A172 (cell line): ENCODE measurements around the gene CKS2. TPM values are rescaled to one million over a fixed set of nuclear protein-coding genes. Genes with fewer than 3 reads are reported as not detected.
"Not testable (repeated sequence)": the region's sequence is repeated elsewhere in the genome, so short reads cannot be mapped to it uniquely, and the experiment has no call there.

ENCODE experiments used
- DNase-seq: peaks from one replicate; pipeline ENCODE4 v3.0.0-alpha.2; 2015; ENCODE audit warnings: low spot score
- total RNA-seq: library from RNA; depleted of rRNA; stranded (reverse); fragments of >200 nt; shearing (Covaris generic); gene quantifications from 2 replicates; pipeline ENCODE4 v1.2.3, GENCODE V29; 2014

CKS2 gene
- total RNA-seq, 1 experiment from 2014 or later = 446 TPM

DNA sequence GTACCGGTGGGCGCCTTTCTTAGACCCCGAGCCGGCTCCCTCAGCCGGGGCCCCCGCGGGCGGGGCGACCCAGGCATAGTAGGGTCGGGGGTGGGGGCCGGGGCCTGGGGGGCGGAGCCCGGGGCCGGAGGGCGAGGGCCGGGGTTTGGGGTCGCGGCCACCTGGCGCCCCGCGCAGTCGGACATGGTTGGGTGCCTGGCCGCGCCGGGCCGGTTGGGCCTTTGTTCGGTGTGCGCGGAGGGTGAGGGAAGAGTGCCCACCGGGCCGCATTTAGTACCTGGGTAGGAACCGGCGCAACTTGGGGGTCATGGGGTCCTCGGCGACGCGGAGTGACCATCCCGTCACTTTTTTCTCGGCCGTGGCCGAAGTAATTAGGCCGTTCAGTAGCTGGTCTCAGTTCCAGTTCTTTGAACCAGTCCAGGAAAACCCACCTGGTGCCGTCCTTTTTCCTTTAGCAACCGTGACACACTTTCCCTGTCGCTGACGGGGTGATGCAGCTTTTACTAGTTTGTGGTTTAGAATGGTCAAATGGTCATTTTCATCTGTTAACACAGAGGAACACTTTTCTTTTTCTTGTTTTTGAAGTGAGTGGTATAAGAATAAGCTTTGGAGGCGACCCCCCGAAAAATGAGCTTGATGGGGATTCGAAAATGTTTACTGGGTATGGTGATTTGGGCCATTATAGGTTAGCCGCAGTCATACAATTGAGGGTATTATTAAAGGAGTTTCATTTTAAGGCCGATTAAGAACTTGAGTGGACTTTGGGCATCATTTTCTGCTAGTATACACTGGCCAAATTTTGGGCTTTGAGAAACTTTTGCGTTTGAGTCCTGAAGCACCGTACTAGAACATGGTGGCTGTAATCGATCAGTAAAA, 589 bp downstream of the CKS2 start:
- no peak for DNase-seq

DNA sequence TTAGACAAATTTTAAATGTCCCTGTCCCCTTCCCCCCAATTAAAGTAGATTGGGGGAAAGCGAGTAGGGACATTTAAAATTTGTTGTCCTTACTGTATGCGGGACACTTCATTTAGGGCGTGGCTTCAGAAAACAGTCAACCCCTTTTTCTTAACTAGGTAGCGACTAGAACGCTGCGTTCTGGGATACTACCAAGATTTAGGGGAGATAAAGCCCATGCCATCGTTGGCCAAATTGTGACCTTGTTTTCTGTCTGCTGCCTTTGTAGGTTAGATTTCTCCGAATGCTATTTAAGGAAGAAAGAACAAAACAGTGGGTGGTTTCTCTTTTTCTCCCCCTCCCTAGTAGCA, 1.2 kb downstream of the CKS2 start:
- peak; percentile 52 for DNase-seq

DNA sequence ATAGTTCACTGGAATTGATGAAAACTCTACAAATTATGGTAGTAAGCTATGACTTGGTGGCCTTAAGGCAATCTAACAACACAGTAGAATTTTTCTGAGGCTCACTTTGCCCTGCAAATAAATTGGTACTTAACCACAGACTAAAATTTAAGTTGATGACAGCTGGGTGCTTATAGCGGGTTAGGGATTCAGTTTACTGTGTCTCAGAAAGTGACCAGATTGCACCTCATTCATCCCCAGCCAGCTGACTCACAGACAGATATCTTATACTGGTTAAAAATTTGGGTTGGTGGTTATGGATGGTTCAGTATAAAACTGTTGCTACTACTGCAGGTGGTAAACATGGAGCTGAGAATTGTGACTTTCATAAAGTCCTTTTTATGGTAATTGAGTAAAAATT, 2.8 kb downstream of the CKS2 start:
- DNase-seq = no peak

DNA sequence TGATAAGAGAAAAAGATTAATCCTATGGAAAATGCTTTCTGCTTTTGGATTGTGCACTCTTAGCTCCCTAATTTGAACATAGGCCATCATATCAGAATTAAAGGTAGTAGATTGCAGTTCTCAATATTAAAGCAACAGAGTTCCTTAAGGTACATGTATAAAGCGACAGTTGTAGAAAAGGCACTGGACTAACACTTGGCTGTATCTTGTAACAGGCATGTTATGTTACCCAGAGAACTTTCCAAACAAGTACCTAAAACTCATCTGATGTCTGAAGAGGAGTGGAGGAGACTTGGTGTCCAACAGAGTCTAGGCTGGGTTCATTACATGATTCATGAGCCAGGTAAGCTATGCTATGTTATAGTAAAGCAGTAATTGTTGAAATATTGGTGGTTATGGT, 4.0 kb downstream of the CKS2 start:
- DNase-seq = no peak

DNA sequence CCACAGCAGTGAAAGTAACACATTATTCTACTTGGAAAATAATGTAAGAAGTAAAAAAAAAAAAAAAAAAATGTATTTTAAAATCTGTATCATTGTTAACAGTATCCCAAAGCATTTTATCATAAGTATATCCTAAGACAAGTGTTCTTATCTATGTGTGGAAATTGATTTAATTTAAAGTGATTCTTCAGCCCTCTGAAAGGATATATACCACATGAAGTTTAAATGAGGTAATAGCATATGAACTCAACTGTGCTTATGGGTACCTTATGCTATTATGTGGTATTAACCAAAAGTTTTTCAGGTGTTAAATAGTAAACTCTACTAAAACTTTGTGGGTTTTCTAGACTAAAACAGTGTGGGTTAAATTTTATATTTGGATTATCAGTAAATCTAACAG, 4.5 kb downstream of the CKS2 start:
- no peak for DNase-seq

DNA sequence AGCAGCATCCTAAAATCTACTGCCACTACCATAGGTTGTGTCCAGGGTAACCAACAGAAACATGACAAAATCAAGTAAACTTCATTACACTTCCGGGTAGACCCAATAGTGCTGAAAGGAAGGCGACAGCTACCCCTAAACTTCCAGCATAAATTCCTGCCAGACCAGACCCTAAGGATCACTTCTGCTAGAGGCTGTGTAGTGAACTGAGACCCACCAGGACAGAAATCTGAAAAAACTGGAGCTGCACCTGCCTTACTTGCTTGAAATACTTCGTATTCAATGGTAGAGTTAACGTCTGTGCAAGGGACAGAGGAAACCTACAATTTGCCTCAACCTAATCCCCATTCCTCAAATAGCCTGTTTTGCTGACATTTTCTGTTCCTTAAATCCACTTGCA, 6.3 kb downstream of the CKS2 start:
- DNase-seq = no peak

DNA sequence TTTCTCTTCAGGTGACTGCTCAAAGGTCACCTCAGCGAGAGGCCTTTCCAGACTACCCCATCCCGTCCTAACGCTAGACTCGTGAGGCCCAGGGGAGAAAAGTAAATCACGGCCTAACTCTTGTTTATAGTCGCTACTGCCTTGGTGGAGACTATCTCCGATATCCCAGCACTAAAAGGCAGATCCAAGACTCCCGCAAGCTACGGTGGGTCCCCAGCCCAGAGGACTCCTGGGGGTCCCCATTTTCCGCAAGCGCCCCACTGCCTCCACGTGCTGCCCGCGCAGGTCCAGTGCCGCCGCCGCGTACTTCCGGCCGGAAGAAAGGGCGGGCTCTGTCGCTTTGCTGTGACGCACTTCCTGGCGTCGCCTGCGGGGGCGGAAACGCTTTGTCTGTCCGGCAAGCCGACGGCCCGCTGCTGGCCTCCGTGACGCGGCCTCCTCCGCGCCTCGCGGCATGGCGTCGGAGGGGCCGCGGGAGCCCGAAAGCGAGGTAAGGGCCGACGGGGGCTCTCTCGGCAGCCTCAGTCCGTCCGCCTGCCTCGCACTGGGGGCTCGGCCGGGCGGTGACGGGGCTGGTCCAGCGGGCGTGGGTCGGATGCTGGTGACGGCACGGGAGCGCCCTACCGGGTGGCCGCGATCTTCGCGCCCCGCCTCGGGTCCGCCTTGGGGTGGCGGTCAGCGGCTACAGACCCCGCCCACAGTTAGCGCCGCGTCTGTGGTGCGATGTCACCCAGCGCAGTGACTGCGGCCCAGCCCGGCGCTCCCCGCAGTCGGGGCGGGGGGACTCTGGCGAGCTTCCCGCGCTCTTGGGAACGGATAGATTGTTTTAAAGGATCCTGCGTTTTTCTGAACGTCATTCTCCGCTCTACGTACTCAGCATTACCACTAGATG, 7.4 kb downstream of the CKS2 start, which contains the start of gene SECISBP2:
SECISBP2 (plus strand) TSS at position 378 of the 892 bp plus-strand sequence; CDS start at position 455, 77 bp downstream.
- peak; percentile 97 for DNase-seq

DNA sequence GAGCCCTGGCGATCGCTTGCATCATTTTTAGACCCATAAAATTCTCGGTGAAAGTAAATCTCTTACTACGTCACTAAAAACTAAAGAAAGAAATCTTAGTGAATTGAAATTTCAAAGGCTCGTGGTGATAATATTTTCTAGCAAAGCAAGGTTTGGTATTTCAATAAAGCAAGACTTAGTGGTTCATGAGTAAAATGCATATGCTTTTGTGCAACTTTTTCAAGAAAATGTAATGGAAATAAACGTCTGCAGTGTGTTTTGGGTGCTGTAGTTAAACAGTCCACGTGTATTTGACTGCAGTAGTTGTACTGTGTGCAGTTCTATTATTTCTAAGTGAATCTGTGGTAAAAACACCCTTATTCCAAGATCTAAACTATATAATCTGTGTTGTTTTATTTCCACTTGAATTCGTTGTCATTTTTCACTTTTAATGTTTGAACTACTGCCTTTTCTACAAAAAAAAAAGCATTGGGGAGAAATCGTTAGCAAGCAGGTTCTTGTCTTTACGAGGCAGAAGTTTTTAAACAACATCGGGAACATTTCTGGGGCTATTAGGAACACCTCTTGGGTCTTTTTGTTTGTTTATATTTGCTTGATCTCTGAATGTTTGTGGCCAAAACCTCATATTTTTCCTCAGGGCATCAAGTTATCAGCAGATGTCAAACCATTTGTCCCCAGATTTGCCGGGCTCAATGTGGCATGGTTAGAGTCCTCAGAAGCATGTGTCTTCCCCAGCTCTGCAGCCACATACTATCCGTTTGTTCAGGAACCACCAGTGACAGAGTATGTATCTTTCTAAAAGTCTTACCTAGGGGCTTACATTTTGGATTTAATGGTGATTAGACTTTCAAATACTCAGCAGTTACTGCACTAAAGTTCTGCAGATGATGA, 8.3 kb downstream of the CKS2 start:
- DNase-seq = no peak

DNA sequence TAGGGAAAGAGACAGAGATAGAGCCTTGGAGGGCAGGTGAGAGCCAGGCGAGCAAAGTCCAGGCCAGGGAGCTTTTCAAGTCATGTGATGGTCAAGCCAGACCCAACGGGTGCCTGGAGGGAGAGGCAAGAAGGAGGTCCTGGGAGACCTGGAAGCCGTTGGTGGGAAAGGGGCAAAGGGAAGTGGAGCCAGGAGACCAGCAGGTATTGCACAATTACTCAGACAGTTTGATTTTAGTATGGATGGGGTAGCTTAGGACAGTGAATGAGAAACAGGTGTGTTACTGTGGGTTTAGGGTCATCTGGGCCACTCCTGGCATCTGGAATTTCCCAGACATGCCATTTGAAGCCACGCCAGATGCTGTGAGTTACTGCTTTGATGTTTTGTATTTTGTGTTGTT, 12.4 kb downstream of the CKS2 start:
- DNase-seq = no peak

DNA sequence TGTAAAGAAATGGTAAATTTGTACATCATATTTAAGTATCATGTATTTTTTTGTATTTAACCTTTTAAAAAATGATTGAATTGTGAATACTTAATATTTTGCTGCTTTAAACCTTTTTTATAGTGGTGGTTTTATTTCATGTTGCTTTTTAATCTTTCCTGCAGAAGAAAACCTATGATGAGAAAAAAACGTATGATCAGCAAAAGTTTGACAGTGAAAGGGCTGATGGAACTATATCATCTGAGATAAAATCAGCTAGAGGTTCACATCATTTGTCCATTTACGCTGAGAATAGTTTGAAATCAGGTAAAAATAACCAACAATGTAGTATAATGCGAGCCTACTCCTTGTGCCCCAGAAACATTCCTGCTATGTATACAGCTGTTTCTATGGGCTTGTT, 14.7 kb downstream of the CKS2 start:
- DNase-seq = no peak

DNA sequence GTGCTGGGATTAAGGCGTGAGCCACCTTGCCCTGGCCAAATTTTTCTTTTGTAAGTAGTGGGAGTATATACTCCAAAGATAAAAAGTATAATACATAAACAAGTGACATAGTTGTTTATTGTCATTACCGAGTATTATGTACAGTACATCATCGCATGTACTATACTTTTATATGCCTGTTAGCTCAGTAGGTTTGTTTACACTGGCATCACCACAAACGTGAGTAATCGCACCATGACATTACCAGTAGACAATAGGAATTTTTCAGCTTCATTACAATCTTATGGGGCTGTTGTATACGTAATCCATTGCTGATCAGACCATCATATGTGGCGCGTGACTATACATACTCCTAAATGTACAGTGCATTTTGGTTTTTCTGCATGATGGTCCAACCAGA, 17.1 kb downstream of the CKS2 start:
- DNase-seq = peak; percentile 44

DNA sequence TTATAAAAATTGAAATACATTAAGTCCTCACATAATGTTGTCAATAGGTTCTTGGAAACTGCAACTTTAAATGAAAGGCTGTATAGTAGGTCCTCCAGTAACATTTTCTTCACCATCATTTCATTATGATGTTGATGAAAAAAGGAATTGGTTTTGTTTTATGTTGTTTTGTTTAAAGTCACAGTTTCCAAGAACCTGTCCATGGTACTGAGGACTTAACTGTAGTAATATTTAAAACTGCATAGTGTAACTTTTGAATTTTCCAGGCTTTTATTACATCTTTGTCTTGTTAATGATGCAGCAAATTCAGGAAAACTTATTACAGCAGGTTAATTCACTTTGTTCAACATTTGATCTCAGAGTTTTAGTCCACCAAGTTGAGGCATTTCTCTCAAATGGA, 18.9 kb downstream of the CKS2 start:
- no peak for DNase-seq

DNA sequence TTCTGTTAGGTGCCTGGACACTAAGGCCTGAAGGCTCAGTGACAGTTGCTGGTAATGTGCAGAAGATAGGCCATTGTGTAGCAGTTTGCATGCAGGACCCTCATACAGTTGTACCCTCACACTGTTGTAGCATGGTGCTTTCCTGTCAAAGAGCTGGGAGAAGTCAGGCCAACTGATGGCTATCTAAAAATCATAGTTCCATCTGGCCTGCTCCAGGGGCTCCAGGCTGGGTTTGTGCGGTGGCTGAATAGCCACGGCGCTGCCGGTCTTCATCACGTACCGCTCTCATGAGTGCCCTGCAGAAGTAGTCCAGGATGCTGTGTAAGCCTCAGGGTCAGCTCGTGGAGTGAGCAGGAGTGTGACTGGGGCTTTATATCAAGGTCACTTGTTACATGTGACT, 19.5 kb downstream of the CKS2 start:
- DNase-seq = no peak

DNA sequence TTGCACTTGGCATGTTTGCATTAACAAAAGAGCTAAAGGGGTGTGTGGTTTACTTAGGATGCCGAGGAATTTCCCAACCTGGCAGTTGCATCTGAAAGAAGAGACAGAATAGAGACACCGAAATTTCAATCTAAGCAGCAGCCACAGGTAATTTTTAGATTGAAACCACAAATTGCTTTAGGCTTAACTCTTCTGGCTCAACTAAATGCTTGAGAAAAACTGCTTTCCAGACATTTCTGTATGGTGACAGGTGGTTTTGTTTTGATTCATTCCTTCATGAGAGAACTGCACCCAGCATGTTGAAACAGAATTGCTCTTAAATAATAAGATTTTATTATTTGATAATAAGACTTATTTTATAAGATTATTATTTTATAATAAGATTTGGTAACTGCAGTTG, 28.8 kb downstream of the CKS2 start:
- DNase-seq = no peak

DNA sequence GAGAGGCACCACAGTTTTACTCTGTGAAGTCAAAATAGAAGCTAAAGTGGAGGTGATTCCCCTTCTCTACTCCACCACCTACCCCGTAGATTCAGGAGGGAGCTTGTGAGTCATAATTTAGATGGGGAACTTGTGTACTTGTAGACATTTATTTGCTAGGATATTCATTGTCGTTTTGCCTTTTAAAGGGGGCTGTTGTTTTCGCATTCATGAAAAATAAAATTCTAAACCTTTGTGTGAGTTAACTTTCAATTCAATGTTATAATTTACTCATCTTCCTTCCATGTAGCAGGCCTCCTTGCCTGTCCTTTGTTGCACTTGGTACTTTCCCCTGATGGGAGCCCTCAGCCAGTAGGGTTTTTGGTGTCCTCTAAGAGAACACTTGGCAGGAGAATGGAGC, 29.3 kb downstream of the CKS2 start:
- no peak for DNase-seq

DNA sequence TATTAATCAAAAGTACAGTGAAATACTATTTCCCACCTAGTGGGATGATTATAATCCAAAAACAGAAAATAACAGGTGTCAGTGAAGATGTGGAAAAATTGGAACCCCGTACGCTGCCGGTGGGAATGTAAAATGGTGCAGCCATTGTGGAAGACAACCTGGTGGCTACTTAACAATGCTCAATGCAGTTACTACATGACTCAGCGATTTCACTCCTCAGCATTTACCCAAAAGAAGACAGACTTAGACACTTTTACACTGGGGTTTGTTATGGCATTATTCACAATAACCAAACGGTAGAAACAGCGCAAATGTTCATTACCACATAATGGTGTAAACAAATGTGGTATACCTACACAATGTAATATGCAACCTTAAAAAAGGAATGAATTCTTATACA, 31.2 kb downstream of the CKS2 start:
- no peak for DNase-seq

DNA sequence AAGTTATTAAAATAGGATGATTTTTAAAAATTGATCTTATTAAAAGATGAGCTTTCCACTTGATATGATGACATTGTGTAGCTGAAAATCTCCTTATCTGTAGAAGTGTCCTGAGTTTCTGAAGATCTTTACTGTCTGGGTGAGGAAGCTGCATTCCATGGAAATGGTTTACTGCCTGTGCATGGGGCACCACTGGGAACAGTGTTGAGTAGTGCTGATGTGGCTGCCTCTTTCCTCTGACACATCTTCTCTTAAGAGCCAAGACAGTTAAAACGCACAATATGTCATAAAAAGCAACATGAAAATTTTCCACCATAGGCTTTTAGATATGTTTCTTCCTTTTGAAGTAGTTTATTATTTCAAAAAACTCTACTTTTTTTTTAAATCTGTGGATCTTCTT, 32.0 kb downstream of the CKS2 start:
- DNase-seq = no peak

DNA sequence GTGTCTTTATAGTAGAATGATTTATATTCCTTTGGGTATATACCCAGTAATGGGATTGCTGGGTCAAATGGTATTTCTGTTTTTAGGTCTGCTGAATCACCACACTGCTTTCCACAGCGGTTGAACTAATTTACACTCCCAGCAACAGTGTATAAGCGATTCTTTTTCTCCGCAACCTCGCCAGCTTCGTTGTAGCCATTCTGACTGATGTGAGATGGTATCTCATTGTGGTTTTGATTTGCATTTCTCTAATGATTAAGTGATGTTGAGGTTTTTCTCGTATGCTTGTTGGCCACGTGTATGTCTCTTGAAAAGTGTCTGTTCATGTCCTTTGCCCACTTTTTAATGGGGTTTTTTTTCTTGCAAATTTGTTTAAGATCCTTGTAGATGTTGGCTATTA, 32.8 kb downstream of the CKS2 start:
- DNase-seq = not testable (repeated sequence)

DNA sequence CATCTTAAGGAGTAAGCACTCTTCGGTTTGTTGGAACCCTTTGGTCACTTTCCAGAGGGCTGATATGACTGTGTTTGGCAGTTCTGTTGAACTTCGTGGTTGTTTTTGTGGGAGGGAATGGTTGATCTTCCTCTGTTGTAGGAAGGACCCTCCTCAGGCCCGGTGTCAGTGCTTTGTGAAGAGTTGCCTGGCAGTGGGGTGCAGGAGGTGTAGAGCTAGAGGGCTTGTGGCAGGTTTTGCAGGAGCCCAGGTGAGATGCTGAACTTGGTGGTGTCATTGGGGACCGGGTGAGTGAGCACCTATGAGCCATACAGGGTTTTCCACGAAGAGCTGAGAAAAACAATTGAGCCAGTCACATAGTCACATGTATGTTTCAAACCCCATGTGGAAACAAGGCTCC, 34.5 kb downstream of the CKS2 start:
- no peak for DNase-seq

DNA sequence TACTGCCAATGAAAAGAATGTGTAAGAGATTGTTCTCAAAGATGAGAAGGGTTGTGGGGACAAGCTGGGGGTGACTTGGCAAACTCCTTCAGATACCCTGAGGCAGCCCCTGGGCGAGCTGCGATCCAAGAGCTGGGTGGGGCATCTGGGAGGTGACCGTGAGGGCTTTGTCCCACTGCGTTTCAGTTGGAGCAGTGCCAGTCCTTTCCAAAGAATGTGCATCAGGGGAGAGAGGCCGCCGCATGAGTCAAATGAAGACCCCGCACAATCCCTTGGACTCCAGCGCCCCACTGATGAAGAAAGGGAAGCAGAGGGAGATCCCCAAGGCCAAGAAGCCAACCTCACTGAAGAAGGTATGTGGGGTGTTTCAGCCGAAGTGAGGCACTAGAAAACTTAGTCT, 35.7 kb downstream of the CKS2 start:
- no peak for DNase-seq

DNA sequence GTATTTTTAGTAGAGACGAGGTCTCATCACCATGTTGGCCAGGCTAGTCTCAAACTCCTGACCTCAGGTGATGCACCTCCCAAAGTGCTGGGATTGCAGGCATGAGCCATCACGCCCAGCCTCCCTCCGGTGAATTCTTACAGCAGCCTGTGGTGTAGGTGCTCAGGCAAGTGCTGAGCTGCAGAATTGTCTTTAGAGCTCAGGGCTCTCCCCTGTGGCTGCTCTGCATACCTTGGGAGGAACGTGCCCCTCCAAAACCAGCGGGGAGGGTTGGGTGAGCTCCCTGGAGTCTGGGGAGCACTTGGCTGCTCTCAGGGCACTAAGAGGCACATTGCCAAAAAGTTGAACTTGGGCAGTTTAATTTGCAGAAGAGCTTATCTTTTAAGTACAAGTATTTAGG, 36.7 kb downstream of the CKS2 start:
- DNase-seq = no peak

DNA sequence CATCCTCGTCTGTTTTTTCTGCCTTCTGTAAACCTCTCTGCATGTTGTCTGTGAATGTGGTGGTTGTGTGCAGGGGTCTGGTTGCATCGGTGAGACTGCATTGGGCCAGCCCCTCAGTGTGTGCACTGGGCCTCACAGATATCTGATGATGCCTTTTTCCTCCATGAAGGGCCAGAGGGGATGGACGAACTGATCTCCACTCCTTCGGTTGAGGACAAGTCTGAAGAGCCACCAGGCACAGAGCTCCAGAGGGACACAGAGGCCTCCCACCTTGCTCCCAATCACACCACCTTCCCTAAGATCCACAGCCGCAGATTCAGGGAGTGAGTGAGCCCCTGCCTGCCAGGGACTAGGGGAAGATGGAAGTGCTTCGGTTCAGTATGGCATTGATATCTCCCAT, 38.6 kb downstream of the CKS2 start:
- no peak for DNase-seq
